ENCODE data around the gene USH1G. TPM values are rescaled to one million over a fixed set of nuclear protein-coding genes. Genes with fewer than 3 reads are reported as not detected.

The USH1G gene
- polyA plus RNA-seq, 1 donor from 2014 or later: not detected

DNA sequence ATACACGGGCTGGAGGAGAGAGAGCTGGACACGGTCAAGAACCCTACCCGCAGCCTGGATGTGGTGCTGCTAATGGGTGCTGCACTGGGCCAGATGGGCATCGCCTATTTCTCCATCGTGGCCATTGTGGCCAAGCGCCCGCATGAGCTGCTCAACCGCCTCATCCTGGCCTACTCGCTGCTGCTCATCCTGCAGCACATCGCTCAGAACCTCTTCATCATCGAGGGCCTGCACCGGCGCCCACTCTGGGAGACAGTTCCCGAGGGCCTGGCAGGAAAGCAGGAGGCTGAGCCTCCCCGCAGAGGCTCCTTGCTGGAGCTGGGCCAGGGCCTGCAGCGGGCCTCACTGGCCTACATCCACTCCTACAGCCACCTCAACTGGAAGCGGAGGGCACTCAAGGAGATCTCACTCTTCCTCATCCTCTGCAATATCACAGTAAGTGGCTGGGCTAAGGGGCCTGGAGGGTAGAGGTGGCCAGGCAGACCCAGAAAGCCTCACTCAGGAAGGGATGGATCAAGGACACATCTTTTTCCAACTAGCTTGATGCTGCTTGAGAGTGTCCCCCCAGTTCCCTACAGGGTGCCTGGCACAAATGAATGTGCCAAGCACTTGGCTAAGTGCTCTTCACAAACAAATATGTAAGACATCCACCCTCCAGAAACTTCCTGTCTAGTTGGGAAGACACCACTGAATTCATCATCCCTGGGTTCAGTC, 24.1 kb upstream of the USH1G start:
- Histone ChIP-seq H3K4me3 (ENCODE audit: low read length) (no peak overlapping the region), H3K27me3 (ENCODE audit: insufficient read depth, low read depth, low read length) (peaks cover 4% of the 10 kb centered on the region), H3K9ac (ENCODE audit: low read length) (no peak overlapping the region), H3K4me2 (ENCODE audit: low read length) (no peak overlapping the region), H3F3A (ENCODE audit: insufficient read depth, low read length, poor library complexity, severe bottlenecking) (no peaks in the 10 kb centered on the region), H3K79me2 (replicated peaks; ENCODE audit: insufficient read depth, low read length) (no peaks in the 10 kb centered on the region), H3K9me2 (ENCODE audit: insufficient read depth, low read length) (no peaks in the 10 kb centered on the region), H2AFZ (ENCODE audit: low read depth, low read length) (no peak overlapping the region), H3K9me3 (ENCODE audit: low read length) (no peaks in the 10 kb centered on the region), H3K36me3 (ENCODE audit: insufficient read depth, low read length) (no peaks in the 10 kb centered on the region), H3K27ac (ENCODE audit: low read length) (no peak overlapping the region), H4K20me1 (ENCODE audit: insufficient read depth) (no peaks in the 10 kb centered on the region)
- TF ChIP-seq EZH2 (IDR thresholded peaks at IDR 0.05; ENCODE audit: borderline replicate concordance, insufficient read depth, low read length, poor library complexity, severe bottlenecking) (no peak), POLR2AphosphoS5 (IDR thresholded peaks at IDR 0.05) (no peak), SMC3 (conservative IDR thresholded peaks at IDR 0.05; ENCODE audit: poor library complexity) (no peak), CTCF (IDR thresholded peaks at IDR 0.05; ENCODE audit: poor library complexity, severe bottlenecking) (no peak), TAF1 (IDR thresholded peaks at IDR 0.05; ENCODE audit: low read depth) (no peak)

GRCh38 chr17:74946641-74947040, 23.6 kb upstream of the USH1G start:
- Histone ChIP-seq H3K27me3 (ENCODE audit: insufficient read depth, low read depth, low read length) (peaks cover 9% of the 10 kb centered on the region), H3K9ac (ENCODE audit: low read length) (no peak overlapping the region), H3K79me2 (replicated peaks; ENCODE audit: insufficient read depth, low read length) (no peaks in the 10 kb centered on the region), H3K9me2 (ENCODE audit: insufficient read depth, low read length) (no peaks in the 10 kb centered on the region), H3K36me3 (ENCODE audit: insufficient read depth, low read length) (no peaks in the 10 kb centered on the region), H3F3A (ENCODE audit: insufficient read depth, low read length, poor library complexity, severe bottlenecking) (no peaks in the 10 kb centered on the region), H3K4me2 (ENCODE audit: low read length) (no peak overlapping the region), H3K4me3 (ENCODE audit: low read length) (no peak overlapping the region), H3K27ac (ENCODE audit: low read length) (no peak overlapping the region), H2AFZ (ENCODE audit: low read depth, low read length) (no peak overlapping the region), H4K20me1 (ENCODE audit: insufficient read depth) (no peaks in the 10 kb centered on the region), H3K9me3 (ENCODE audit: low read length) (no peaks in the 10 kb centered on the region)
- TF ChIP-seq REST (IDR thresholded peaks at IDR 0.05; ENCODE audit: borderline replicate concordance): no peak
- TF ChIP-seq EP300 (conservative IDR thresholded peaks at IDR 0.05; ENCODE audit: poor library complexity, severe bottlenecking): no peak
- no peak for TF ChIP-seq EZH2 (IDR thresholded peaks at IDR 0.05; ENCODE audit: borderline replicate concordance, insufficient read depth, low read length, poor library complexity, severe bottlenecking)
- TF ChIP-seq TAF1 (IDR thresholded peaks at IDR 0.05; ENCODE audit: low read depth): no peak
- TF ChIP-seq POLR2AphosphoS5 (IDR thresholded peaks at IDR 0.05): no peak
- no peak for TF ChIP-seq CTCF (IDR thresholded peaks at IDR 0.05; ENCODE audit: poor library complexity, severe bottlenecking)
- no peak for TF ChIP-seq MXI1 (conservative IDR thresholded peaks at IDR 0.05; ENCODE audit: poor library complexity, severe bottlenecking)
- TF ChIP-seq SMC3 (conservative IDR thresholded peaks at IDR 0.05; ENCODE audit: poor library complexity): no peak
- TF ChIP-seq RAD21 (conservative IDR thresholded peaks at IDR 0.05): no peak

All from neural cell (in vitro differentiated cells).